HCT116 (cell line): ENCODE results near the gene GALNT2. TPM values are rescaled to one million over a fixed set of nuclear protein-coding genes. Genes with fewer than 3 reads are reported as not detected.

Experiments used
- ATAC-seq: fragments of 200-7000 bp; cut with Tn5 transposase; 2 replicates; pipeline ENCODE4 v1.9.1; 2020; ENCODE audit warnings: mild to moderate bottlenecking, moderate library complexity
- BruUV-seq: library from RNA; stranded (reverse); fragments of 400-500 nt; replicated peaks from 2 replicates; lab custom pipeline; 2021; lab: Mats Ljungman, UMichigan
- CTCF ChIA-PET: fragments of 300-600 bp; sonication (Branson Sonifier 250); formaldehyde crosslinking; loops from one replicate; lab custom pipeline; 2021; ENCODE audit warnings: antibody characterized with exemption; lab: Charles Lee
- POLR2A ChIA-PET: fragments of 300-600, 350-600 bp; sonication (Branson Sonifier 250); formaldehyde crosslinking; loops from one replicate; lab custom pipeline; 2021; ENCODE audit warnings: antibody characterized with exemption; lab: Charles Lee
- RAD21 ChIA-PET, 2 experiments: fragments of 300-600 bp; sonication (Branson Sonifier 250); formaldehyde crosslinking; loops; one replicate each; lab custom pipeline; 2023; ENCODE audit warnings: low total read pairs in 2 of 2; ENCODE audit not compliant: uncharacterized antibody in 2 of 2, unreplicated experiment in 2 of 2, low non-redundant PET in 1 of 2; lab: Charles Lee
- DNase-seq: peaks from one replicate; pipeline ENCODE4 v3.0.0-alpha.2; 2010; ENCODE audit warnings: low read depth, low spot score
- H2AFZ ChIP-seq: fragments of 200-600 bp; shearing (Covaris generic), sonication (generic); 2 replicates; pipeline ENCODE4 v1.6.1; 2017; ENCODE audit warnings: low read depth, mixed run types, mixed read lengths, antibody characterized with exemption, low read length; ENCODE audit not compliant: poor library complexity, severe bottlenecking
- H3K27ac ChIP-seq: 2 replicates; pipeline ENCODE4 v1.5.1; 2012; ENCODE audit warnings: low read depth, low read length
- H3K27me3 ChIP-seq: fragments of 200-600 bp; sonication (generic); 2 replicates; pipeline ENCODE4 v1.6.1; 2016; ENCODE audit warnings: mixed run types, low read length, mixed read lengths; ENCODE audit not compliant: insufficient read depth
- H3K36me3 ChIP-seq, 2 experiments: fragments of 200-500 bp in 1 of 2; fragments of 200-600 bp in 1 of 2; sonication (Bioruptor generic) in 1 of 2; sonication (generic) in 1 of 2; 2 replicates each; pipeline versions ENCODE4 v1.5.1 to v1.6.1; 2014 to 2016; ENCODE audit warnings: low read length in 2 of 2, inconsistent platforms in 1 of 2, mixed read lengths in 1 of 2, mixed run types in 1 of 2; ENCODE audit not compliant: insufficient read depth in 2 of 2, control insufficient read depth in 1 of 2
- H3K4me1 ChIP-seq, 2 experiments: fragments of 200-600 bp in 1 of 2; sonication (generic) in 1 of 2; 2 replicates each; pipeline versions ENCODE4 v1.5.1 to v1.6.1; 2012 to 2017; ENCODE audit warnings: low read length in 2 of 2, inconsistent platforms in 1 of 2, mild to moderate bottlenecking in 1 of 2, mixed read lengths in 1 of 2, mixed run types in 1 of 2, moderate library complexity in 1 of 2; ENCODE audit not compliant: insufficient read depth in 2 of 2, control insufficient read depth in 1 of 2
- H3K4me2 ChIP-seq: fragments of 200-600 bp; sonication (generic); 2 replicates; pipeline ENCODE4 v1.6.1; 2017; ENCODE audit warnings: mixed run types, low read length, mixed read lengths
- H3K4me3 ChIP-seq, 2 experiments: fragments of 200-600 bp in 1 of 2; sonication (generic) in 1 of 2; replicated peaks in 1 of 2; 2 replicates each; pipeline ENCODE4 v1.5.1; 2011 to 2016; ENCODE audit warnings: low read length in 2 of 2, control low read depth in 1 of 2, low read depth in 1 of 2, mild to moderate bottlenecking in 1 of 2, mixed read lengths in 1 of 2, mixed run types in 1 of 2
- H3K79me2 ChIP-seq: fragments of 200-600 bp; sonication (generic); 2 replicates; pipeline ENCODE4 v1.6.1; 2017; ENCODE audit warnings: mild to moderate bottlenecking, mixed run types, low read length, moderate library complexity, mixed read lengths; ENCODE audit not compliant: insufficient read depth
- H3K9ac ChIP-seq: fragments of 200-600 bp; sonication (generic); 2 replicates; pipeline ENCODE4 v1.6.1; 2016; ENCODE audit warnings: low read length, mixed read lengths
- H3K9me2 ChIP-seq: fragments of 200-600 bp; sonication (generic), shearing (Covaris generic); 2 replicates; pipeline ENCODE4 v1.6.1; 2017; ENCODE audit warnings: mixed run types, mild to moderate bottlenecking, moderate library complexity; ENCODE audit not compliant: insufficient read depth
- H3K9me3 ChIP-seq, 2 experiments: fragments of 200-500 bp in 1 of 2; fragments of 200-600 bp in 1 of 2; sonication (Bioruptor generic) in 1 of 2; sonication (generic) in 1 of 2; 2 replicates each; pipeline ENCODE4 v1.6.1; 2014 to 2017; ENCODE audit warnings: low read length in 2 of 2, mixed read lengths in 2 of 2, inconsistent platforms in 1 of 2, low read depth in 1 of 2, mild to moderate bottlenecking in 1 of 2, mixed run types in 1 of 2, moderate library complexity in 1 of 2; ENCODE audit not compliant: control insufficient read depth in 1 of 2, insufficient read depth in 1 of 2
- H4K20me1 ChIP-seq: fragments of 200-600 bp; sonication (generic), shearing (Covaris generic); 2 replicates; pipeline ENCODE4 v1.6.1; 2017; ENCODE audit warnings: mixed run types, mild to moderate bottlenecking, moderate library complexity; ENCODE audit not compliant: insufficient read depth
- ATF3 ChIP-seq: IDR thresholded peaks from 2 replicates; pipeline ENCODE4 v1.6.1; 2012
- CTCF ChIP-seq, 3 experiments: fragments of 200-600 bp in 1 of 3; sonication (generic) in 1 of 3; IDR thresholded peaks in 2 of 3; conservative IDR thresholded peaks in 1 of 3; 2 replicates each; pipeline ENCODE4 v1.5.1; 2012 to 2017; ENCODE audit warnings: low read depth in 2 of 3, low read length in 2 of 3, antibody characterized with exemption in 1 of 3, borderline replicate concordance in 1 of 3, control low read depth in 1 of 3, mild to moderate bottlenecking in 1 of 3, mixed read lengths in 1 of 3, mixed run types in 1 of 3, moderate library complexity in 1 of 3; ENCODE audit not compliant: insufficient read depth in 1 of 3
- EGR1 ChIP-seq: IDR thresholded peaks from 2 replicates; pipeline ENCODE4 v1.6.1; 2012; ENCODE audit warnings: low read depth
- ELF1 ChIP-seq: IDR thresholded peaks from 2 replicates; pipeline ENCODE4 v1.6.1; 2012; ENCODE audit warnings: low read depth, borderline replicate concordance
- EZH2 ChIP-seq: fragments of 200-600 bp; sonication (generic); IDR thresholded peaks from 2 replicates; pipeline ENCODE4 v1.6.1; 2017; ENCODE audit warnings: antibody characterized with exemption, mixed run types
- EZH2phosphoT487 ChIP-seq: fragments of 200-600 bp; IDR thresholded peaks from 2 replicates; pipeline ENCODE4 v1.6.1; 2018; ENCODE audit warnings: antibody characterized with exemption, borderline replicate concordance
- JUND ChIP-seq: IDR thresholded peaks from 2 replicates; pipeline ENCODE4 v1.6.1; 2012
- MAX ChIP-seq: IDR thresholded peaks from 2 replicates; pipeline ENCODE4 v1.6.1; 2012
- POLR2A ChIP-seq: IDR thresholded peaks from 2 replicates; pipeline ENCODE4 v1.7.0; 2011; ENCODE audit warnings: borderline replicate concordance; ENCODE audit not compliant: insufficient read depth, insufficient read length; ENCODE audit errors: extremely low read depth
- POLR2AphosphoS5 ChIP-seq: IDR thresholded peaks from 2 replicates; pipeline ENCODE4 v1.6.1; 2011; ENCODE audit warnings: mild to moderate bottlenecking, low read depth, low read length, moderate library complexity
- RAD21 ChIP-seq: IDR thresholded peaks from 2 replicates; pipeline ENCODE4 v1.6.1; 2012; ENCODE audit warnings: low read depth, mild to moderate bottlenecking
- REST ChIP-seq: IDR thresholded peaks from 2 replicates; pipeline ENCODE4 v1.6.1; 2012; ENCODE audit warnings: low read depth
- SRF ChIP-seq: IDR thresholded peaks from 2 replicates; pipeline ENCODE4 v1.6.1; 2012; ENCODE audit warnings: low read depth
- TCF7L2 ChIP-seq: IDR thresholded peaks from 2 replicates; pipeline ENCODE4 v1.7.0; 2011; ENCODE audit warnings: borderline replicate concordance, inconsistent platforms; ENCODE audit not compliant: insufficient read depth, insufficient read length; ENCODE audit errors: extremely low read depth
- ZFX ChIP-seq: fragments of 450-650 bp; IDR thresholded peaks from 2 replicates; pipeline ENCODE4 v1.6.1; 2017
- ZNF274 ChIP-seq: fragments of 200-500 bp; sonication (Bioruptor generic); IDR thresholded peaks from 2 replicates; pipeline ENCODE4 v1.6.1; 2014; ENCODE audit warnings: mild to moderate bottlenecking, low read depth, low read length, inconsistent platforms
- intact Hi-C: fragments of 100-400 bp; cut with micrococcal nuclease; formaldehyde crosslinking; loops from 2 replicates; pipeline ENCODE4 v1.10.0; 2022
- total RNA-seq: library from RNA; stranded (reverse); gene quantifications from one replicate; pipeline ENCODE4 v1.2.1, GENCODE V29; 2021; ENCODE audit not compliant: unreplicated experiment

The GALNT2 gene
- total RNA-seq, 1 experiment from 2014 or later: 40.8 TPM

GRCh38 chr1:230279583-230279945 is 212.5 kb downstream of the GALNT2 start:
- H3K36me3 ChIP-seq: peaks cover 0 to 9% of the 10 kb centered on the region in 2 experiments; a peak in 2 of 4 replicates
- H3K4me2 ChIP-seq: no peak overlapping the region
- H3K27ac ChIP-seq: no peak overlapping the region
- no peak for ATAC-seq
- DNase-seq: no peak
- TF ChIP-seq ELF1 (no peak), MAX (no peak), ZFX (no peak), EGR1 (no peak), TCF7L2 (no peak), JUND (no peak), SRF (no peak), EZH2phosphoT487 (no peak), RAD21 (no peak), CTCF (IDR thresholded peaks at IDR 0.05 in 2 of 3, conservative IDR thresholded peaks at IDR 0.05 in 1 of 3; ENCODE audit: borderline replicate concordance in 1 of 3, insufficient read depth in 1 of 3, low read depth in 2 of 3, low read length in 2 of 3) (no peak), POLR2A (no peak), EZH2 (no peak), POLR2AphosphoS5 (no peak), ZNF274 (no peak), REST (no peak), ATF3 (no peak)
- no peak overlapping the region for H3K4me3 ChIP-seq
- BruUV-seq: no TSS peak
- no peaks in the 10 kb centered on the region for H3K9me3 ChIP-seq
- H3K9ac ChIP-seq: no peak overlapping the region
- no peaks in the 10 kb centered on the region for H3K4me1 ChIP-seq
- ChIA-PET RAD21 (no interaction called here), CTCF (no interaction called here), POLR2A (no interaction called here)
- no peaks in the 10 kb centered on the region for H3K79me2 ChIP-seq
- intact Hi-C loops: no loop called here
- H4K20me1 ChIP-seq: no peaks in the 10 kb centered on the region
- no peak overlapping the region for H2AFZ ChIP-seq
- no peaks in the 10 kb centered on the region for H3K9me2 ChIP-seq
- H3K27me3 ChIP-seq: no peaks in the 10 kb centered on the region
